ENCODE measurements around the gene CLEC3B.
"Not testable (repeated sequence)": the region's sequence is repeated elsewhere in the genome, so short reads cannot be mapped to it uniquely, and the experiment has no call there.

The CLEC3B gene

DNA sequence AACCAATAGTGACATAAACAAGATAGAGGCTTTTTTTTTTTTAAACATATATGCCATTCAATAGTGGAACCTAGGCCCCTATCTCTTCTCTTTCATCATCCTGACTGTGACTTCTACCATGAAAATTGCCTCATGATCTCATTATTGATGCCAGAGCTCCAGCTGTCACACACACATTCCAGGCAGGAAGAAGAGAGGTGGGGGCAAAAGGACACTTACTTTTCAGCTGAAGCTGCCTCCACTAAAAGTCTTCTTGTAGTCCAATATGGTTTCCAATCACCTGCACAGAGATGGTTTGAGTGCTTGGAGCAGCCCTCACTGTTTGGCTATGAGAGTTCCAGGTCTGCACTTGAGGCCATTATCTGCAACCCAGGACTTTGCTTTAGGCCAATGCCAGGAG, 45.0 kb downstream of the CLEC3B start:
- no peak for DNase-seq

DNA sequence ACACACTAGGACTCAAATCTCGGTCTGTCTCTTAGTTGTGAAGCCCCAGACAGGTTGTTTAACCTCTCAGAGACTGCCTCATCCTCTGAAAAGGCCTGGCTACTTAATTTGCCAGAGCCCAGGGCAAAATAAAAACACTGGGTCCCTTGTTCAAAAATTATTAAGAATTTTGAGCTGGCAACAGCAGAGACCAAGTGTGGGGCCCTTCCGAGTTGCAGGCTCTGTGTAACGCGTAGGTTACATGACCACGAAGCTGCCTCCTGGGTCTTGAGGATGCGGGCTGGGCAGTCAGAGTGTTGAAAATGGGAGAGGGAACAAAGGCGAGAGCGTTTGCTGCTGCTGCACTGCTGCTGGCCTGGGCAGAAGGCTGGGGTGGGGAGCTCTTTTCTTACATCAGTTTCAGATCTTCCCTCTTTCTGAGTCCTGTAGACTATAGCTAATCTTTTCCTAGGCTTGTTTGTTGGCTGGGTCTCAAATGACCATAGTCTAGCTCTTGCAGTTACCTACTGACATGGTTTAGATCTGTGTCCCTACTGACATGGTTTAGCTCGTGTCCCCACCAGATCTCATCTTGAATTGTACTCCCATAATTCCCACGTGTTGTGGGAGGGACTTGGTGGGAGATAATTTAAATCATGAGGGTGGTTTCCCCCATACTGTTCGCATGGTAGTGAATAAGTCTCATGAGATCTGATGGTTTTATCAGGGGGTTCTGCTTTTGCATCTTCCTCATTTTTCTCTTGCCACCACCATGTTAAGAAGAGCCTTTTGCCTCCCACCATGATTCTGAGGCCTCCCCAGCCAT, 49.9 kb downstream of the CLEC3B start:
- no peak for DNase-seq

DNA sequence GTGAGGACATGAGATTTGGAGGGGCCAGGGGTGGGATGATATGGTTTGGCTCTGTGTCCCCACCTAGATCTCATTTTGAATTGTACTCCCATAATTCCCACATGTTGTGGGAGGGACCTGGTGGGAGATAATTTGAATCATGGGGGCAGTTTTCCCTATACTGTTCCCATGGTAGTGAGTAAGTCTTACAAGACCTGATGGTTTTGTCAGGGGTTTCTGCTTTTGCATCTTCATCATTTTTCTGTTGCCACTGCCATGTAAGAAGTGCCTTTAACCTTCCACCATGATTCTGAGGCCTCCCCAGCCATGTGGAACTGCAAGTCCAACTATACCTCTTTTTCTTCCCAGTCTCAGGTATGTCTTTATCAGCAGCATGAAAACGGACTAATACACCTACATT, 52.2 kb downstream of the CLEC3B start:
- DNase-seq = not testable (repeated sequence)

DNA sequence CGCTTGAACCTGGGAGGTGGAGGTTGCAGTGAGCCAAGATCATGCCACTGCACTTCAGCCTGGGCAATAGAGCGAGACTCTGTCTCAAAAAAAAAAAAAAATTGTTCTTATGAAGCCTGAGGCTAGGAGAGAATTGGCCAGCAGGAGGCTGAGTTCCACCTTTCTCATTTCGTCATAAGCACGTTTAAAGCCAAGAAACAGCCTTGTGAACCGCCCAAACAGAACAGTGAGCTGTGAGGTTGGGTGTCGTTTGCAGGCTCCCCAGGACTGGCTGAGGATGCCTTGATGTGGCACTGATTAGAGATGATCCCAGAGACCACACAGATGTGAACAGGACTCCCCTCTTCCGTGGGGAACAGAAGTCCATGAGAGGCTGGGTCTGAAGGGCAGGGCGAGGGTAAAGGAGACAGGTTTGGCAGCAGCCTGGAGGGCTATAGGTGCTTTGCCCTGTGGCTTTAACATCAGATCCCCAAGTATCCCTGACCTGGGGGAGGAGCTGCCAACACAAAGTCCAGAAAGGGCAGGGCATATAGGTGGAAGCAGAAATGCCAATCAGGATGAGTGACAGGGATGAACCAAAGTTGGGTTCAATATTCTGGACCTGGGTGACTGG, 52.9 kb downstream of the CLEC3B start:
- no peak for DNase-seq

DNA sequence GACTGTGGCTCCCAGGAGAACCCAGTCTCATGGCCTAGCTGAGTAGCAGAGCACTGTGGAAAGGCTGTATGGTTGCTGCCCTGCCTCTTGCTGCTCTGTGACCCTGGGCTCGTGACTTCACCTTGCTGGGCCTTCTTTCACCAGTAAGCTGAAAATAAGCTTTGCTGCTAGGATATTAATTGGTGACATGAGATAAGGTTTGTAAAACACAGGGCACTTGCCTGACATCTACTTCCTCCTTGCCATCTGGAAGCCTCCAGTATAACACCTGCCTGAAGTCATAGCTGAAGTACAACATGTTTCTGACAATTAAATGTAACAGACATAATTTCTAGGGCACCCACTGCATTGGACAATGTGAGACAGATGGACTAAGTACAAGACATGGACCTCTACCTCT, 53.6 kb downstream of the CLEC3B start:
- no peak for DNase-seq

DNA sequence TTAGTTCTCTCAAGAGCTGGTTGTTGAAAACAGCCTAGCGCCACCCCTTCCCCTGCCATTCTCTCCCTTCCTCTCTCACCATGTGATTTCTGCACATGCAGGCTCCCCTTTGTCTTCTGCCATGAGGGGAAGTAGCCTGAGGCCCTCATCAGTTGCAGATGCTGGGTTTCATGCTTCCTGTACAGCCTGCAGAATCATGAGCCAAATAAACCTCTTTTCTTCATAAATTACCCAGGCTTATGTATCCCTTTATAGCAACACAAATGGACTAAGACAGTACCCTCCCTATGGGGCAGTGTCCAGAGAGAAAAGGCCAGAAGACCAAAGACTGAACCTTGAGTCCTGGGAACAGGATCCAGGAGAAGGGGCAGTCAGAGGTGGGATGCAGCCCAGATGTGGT, 54.7 kb downstream of the CLEC3B start:
- no peak for DNase-seq

DNA sequence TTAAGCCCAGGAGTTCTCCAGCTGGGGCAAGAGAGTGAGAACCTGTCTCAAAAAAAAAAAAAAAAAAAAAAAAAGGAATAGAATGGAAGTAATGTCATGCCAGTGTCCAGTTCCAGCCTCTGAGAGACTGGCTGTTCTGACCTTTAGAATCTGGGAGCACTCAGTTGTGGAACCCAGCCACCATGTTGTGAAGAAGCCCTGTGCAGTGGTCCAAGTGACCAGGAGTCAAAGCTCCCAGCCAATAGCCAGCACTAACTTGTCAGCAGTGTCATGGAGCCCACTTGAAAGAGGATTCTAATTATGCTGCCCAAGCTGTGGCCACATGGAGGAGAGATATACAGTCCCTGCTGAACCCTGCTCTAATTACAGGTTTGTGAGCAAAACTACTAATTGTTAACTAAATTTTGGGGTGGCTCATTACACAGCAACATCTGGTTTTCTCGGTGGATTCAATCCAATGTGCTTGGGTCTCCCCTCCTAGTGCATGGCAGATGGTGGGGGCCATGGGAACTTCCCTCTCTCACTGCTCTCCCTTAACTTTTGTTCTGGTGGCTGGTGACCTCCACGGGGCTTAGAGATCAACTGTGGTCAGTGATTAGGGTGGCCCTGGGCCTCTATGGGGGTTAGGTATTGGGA, 55.5 kb downstream of the CLEC3B start:
- DNase-seq = no peak

DNA sequence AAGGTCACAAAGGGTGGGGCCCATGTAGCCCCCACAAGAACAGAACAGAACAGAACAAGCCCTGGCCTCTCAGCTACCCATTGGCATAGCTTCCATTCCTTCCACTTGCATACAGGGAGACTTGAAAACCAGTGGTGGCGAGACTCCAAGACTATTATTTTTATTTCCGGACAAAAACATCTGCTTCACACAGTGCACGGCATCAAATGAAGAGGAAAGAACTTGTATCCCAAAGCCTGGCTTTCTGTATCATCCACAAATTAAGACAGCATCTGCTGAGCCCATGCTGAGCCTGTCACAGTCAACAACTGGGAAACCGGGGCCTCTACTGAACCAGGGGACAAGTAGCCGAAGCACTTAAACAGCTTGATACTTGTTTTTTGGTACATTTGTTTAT, 56.0 kb downstream of the CLEC3B start:
- no peak for DNase-seq

DNA sequence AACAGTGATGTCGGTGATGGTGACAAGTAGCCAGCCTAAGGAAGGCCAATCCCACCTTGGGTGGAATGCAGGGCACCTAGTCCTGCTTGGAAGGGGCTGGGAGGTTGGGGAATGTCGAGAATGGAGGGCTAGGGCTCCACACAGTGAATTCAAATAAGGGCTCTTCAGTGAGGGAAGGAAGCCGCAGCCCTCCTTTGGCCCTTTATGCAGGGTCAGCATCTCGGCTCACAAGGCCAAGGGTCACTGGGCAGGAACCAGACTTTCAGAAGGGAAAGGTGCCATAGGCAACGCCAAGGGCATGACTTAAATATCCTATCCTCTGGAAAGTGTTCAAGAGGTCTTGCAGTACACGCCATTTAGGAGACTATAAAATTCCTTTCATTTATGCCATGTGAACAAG, 56.9 kb downstream of the CLEC3B start:
- no peak for DNase-seq

DNA sequence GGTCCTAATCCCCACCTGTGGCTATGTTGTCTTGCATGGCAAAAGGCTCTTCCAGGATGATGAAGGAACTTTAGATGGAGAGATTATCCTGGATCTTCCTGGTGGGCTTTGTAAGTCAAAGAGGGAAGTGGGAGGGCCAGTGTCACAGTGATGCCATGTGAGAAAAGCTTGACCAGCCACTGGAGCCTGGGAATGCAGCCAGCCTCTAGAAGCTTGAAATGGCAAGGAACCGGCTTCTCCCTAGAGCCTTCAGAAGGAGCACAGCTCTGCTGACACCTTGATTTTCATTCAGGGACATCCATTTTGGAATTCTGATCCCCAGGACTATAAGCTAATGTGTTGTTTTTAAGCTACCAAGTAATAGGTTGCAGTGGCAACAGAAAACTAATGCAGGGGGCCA, 58.3 kb downstream of the CLEC3B start:
- DNase-seq = no peak

DNA sequence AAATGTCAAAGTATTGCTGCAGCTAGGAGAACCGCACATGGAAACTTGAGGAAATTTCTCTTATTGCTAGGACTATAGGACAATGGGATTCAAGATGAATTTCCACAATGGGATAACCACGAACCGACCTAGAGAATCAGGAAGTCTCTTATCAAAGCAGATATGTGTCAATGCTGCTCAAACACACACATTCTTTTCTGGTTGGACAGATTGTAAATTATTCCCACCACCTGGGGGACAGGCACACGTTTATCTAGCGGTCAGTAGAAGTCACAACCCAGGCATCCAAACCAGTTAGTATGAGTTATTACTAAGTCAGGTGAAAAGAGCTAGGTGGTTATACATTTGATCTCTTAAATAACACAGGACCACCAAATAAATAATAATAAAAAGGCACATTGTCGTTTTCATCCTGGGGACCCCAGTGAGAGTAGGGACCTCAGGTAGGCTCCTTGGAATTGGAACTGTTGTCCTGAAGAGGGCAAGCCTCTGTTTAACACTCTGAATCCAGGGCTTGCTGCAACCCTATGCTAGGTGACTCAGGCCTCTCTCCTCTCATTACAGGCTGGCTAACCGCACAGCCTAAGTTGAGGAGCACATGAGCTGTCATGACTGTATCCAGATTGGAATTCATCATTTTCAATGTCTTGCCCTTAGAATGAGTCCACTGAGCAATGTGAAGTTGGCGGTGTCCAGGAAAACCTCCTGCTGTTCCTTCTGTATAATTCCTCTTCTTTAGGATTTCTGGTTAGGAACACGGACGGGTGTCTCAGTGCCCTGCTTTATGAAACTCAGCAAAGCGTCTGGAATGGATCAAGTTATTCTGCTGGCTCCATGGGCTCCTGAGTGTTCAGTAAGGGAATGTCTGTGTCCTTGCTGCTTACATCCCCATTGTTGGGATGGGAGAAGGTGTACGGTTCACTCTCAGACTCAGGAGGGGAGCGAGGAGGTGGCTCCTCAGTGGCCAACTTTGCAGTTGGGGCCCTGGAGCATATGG, 59.0 kb downstream of the CLEC3B start:
- no peak for DNase-seq
